RWPE2 (cell line): ENCODE measurements around the gene CASTOR2.

Experiments used
- ATAC-seq: fragments of 200-7000 bp; cut with Tn5 transposase; 3 replicates; pipeline ENCODE4 v1.9.1; 2021; ENCODE audit warnings: low read depth
- DNase-seq: peaks from one replicate; pipeline ENCODE4 v3.0.0-alpha.2; 2020; ENCODE audit warnings: low spot score
- H3K27ac ChIP-seq: fragments of 450-650 bp; 2 replicates; pipeline ENCODE4 v1.5.1; 2017; ENCODE audit warnings: mild to moderate bottlenecking; ENCODE audit not compliant: poor library complexity, severe bottlenecking
- H3K27me3 ChIP-seq: fragments of 250-450 bp; sonication (Bioruptor Pico); 2 replicates; pipeline ENCODE4 v1.5.1; 2021; ENCODE audit warnings: mild to moderate bottlenecking, moderate library complexity; ENCODE audit not compliant: insufficient read depth, poor library complexity, severe bottlenecking
- H3K36me3 ChIP-seq: fragments of 250-450 bp; sonication (Bioruptor Pico); 2 replicates; pipeline ENCODE4 v1.5.1; 2020; ENCODE audit warnings: low read depth, mild to moderate bottlenecking, moderate library complexity
- H3K4me1 ChIP-seq: fragments of 250-450 bp; sonication (Bioruptor Pico); 2 replicates; pipeline ENCODE4 v1.5.1; 2021; ENCODE audit warnings: mild to moderate bottlenecking, moderate library complexity; ENCODE audit not compliant: insufficient read depth, poor library complexity, severe bottlenecking
- H3K4me3 ChIP-seq: fragments of 250-450 bp; sonication (Bioruptor Pico); 2 replicates; pipeline ENCODE4 v1.5.1; 2021; ENCODE audit warnings: mild to moderate bottlenecking, moderate library complexity; ENCODE audit not compliant: severe bottlenecking
- H3K9me3 ChIP-seq: fragments of 250-450 bp; sonication (Bioruptor Pico); 2 replicates; pipeline ENCODE4 v1.5.1; 2021; ENCODE audit warnings: mild to moderate bottlenecking, moderate library complexity; ENCODE audit not compliant: severe bottlenecking
- CTCF ChIP-seq: fragments of 450-650 bp; IDR thresholded peaks from one replicate; pipeline ENCODE4 v1.5.1; 2017; ENCODE audit warnings: mild to moderate bottlenecking, moderate library complexity; ENCODE audit not compliant: poor library complexity, severe bottlenecking

The CASTOR2 gene

GRCh38 chr7:75042286-75042685 lies 77.8 kb downstream of the CASTOR2 start:
- no peaks in the 10 kb centered on the region for H3K27me3 ChIP-seq
- peaks cover 9% of the 10 kb centered on the region for H3K4me1 ChIP-seq
- ATAC-seq, result no peak
- H3K9me3 ChIP-seq, result no peaks in the 10 kb centered on the region
- no peak for DNase-seq
- H3K36me3 ChIP-seq, result peaks cover 12% of the 10 kb centered on the region
- no peak overlapping the region for H3K4me3 ChIP-seq
- no peak overlapping the region for H3K27ac ChIP-seq
- TF ChIP-seq CTCF, result no peak

GRCh38 chr7:75042831-75043703 lies 78.6 kb downstream of the CASTOR2 start:
- DNase-seq, result no peak
- no peak for ATAC-seq
- Histone ChIP-seq H3K4me1 (peaks cover 9% of the 10 kb centered on the region), H3K36me3 (peaks cover 12% of the 10 kb centered on the region), H3K4me3 (no peak overlapping the region), H3K27ac (no peak overlapping the region), H3K27me3 (no peaks in the 10 kb centered on the region), H3K9me3 (no peaks in the 10 kb centered on the region)
- no peak for TF ChIP-seq CTCF

GRCh38 chr7:75045881-75046280 lies 81.4 kb downstream of the CASTOR2 start:
- no peaks in the 10 kb centered on the region for H3K27me3 ChIP-seq
- no peaks in the 10 kb centered on the region for H3K4me1 ChIP-seq
- H3K4me3 ChIP-seq, result no peak overlapping the region
- peaks cover 25% of the 10 kb centered on the region for H3K36me3 ChIP-seq
- ATAC-seq (no peak), DNase-seq (no peak)
- no peak overlapping the region for H3K27ac ChIP-seq
- no peak for TF ChIP-seq CTCF
- no peaks in the 10 kb centered on the region for H3K9me3 ChIP-seq

- H3K27me3 ChIP-seq, result no peaks in the 10 kb centered on the region
- no peaks in the 10 kb centered on the region for H3K4me1 ChIP-seq
- H3K4me3 ChIP-seq, result no peak overlapping the region
- ATAC-seq (no peak), DNase-seq (no peak)
- TF ChIP-seq CTCF, result no peak
- no peaks in the 10 kb centered on the region for H3K9me3 ChIP-seq
- H3K27ac ChIP-seq, result no peak overlapping the region
- peaks cover 42% of the 10 kb centered on the region for H3K36me3 ChIP-seq
These were observed 84.2 kb downstream of the CASTOR2 start for GRCh38 chr7:75048435-75049379.
